HCEC 1CT (cell line): Measurements from ENCODE around the gene C3.
"Not testable (repeated sequence)": the region's sequence is repeated elsewhere in the genome, so short reads cannot be mapped to it uniquely, and the experiment has no call there.

ENCODE experiments used
- DNase-seq: peaks from one replicate; pipeline ENCODE4 v3.0.0-alpha.2; 2017

C3 gene

GRCh38 chr19:6712231-6712630 lies 8.2 kb downstream of the C3 start:
- no peak for DNase-seq

- no peak for DNase-seq
These were observed 8.8 kb downstream of the C3 start for GRCh38 chr19:6711605-6712004.

- no peak for DNase-seq
These were observed 9.4 kb downstream of the C3 start for GRCh38 chr19:6711078-6711361.

GRCh38 chr19:6710273-6711077 lies 10.0 kb downstream of the C3 start:
- DNase-seq, result no peak

GRCh38 chr19:6709549-6709948 lies 10.9 kb downstream of the C3 start:
- no peak for DNase-seq

- DNase-seq, result not testable (repeated sequence)
These were observed 11.5 kb downstream of the C3 start for GRCh38 chr19:6708913-6709312.

GRCh38 chr19:6708346-6708745 lies 12.1 kb downstream of the C3 start:
- DNase-seq, result no peak

GRCh38 chr19:6707658-6708018 lies 12.8 kb downstream of the C3 start:
- DNase-seq, result no peak

GRCh38 chr19:6707011-6707657 lies 13.3 kb downstream of the C3 start:
- DNase-seq, result no peak

- no peak for DNase-seq
These were observed 13.9 kb downstream of the C3 start for GRCh38 chr19:6706633-6706958.

- no peak for DNase-seq
These were observed 14.4 kb downstream of the C3 start for GRCh38 chr19:6705931-6706632.

GRCh38 chr19:6700586-6701316 lies 19.7 kb downstream of the C3 start:
- DNase-seq, result no peak

GRCh38 chr19:6699935-6700334 lies 20.5 kb downstream of the C3 start:
- DNase-seq, result no peak

GRCh38 chr19:6697291-6697690 lies 23.2 kb downstream of the C3 start:
- DNase-seq, result no peak

GRCh38 chr19:6696239-6696820 lies 24.1 kb downstream of the C3 start:
- no peak for DNase-seq

GRCh38 chr19:6694147-6694815 lies 26.2 kb downstream of the C3 start:
- no peak for DNase-seq

- no peak for DNase-seq
These were observed 26.8 kb downstream of the C3 start for GRCh38 chr19:6693681-6694080.

GRCh38 chr19:6693056-6693471 lies 27.4 kb downstream of the C3 start:
- no peak for DNase-seq

GRCh38 chr19:6692027-6692426 lies 28.4 kb downstream of the C3 start:
- DNase-seq, result no peak

GRCh38 chr19:6691342-6691741 lies 29.1 kb downstream of the C3 start:
- DNase-seq, result no peak

GRCh38 chr19:6690160-6690885 lies 30.1 kb downstream of the C3 start:
- no peak for DNase-seq

GRCh38 chr19:6687114-6687513 lies 33.3 kb downstream of the C3 start:
- DNase-seq, result no peak
